Astrocyte (in vitro differentiated cells and primary cell): ENCODE measurements around the gene EBPL. TPM values are rescaled to one million over a fixed set of nuclear protein-coding genes. Genes with fewer than 3 reads are reported as not detected.

Source experiments
- DNase-seq: peaks from one replicate; pipeline ENCODE4 v3.0.0-alpha.2; 2010; ENCODE audit warnings: low read depth
- FAIRE-seq: peaks from 2 replicates; lab custom pipeline; 2011; peaks lifted over from hg19 to GRCh38; lab: Jason Lieb, UNC
- H2AFZ ChIP-seq: 2 replicates; pipeline ENCODE4 v1.6.0; 2012; ENCODE audit warnings: low read depth, low read length, inconsistent platforms
- H3K27ac ChIP-seq: 2 replicates; pipeline ENCODE4 v1.5.1; 2011; ENCODE audit warnings: low read depth, low read length, inconsistent platforms
- H3K27me3 ChIP-seq: 2 replicates; pipeline ENCODE4 v1.6.0; 2011; ENCODE audit warnings: low read length, inconsistent platforms; ENCODE audit not compliant: insufficient read depth
- H3K36me3 ChIP-seq: 2 replicates; pipeline ENCODE4 v1.5.1; 2011; ENCODE audit warnings: low read length, inconsistent platforms; ENCODE audit not compliant: insufficient read depth
- H3K4me1 ChIP-seq: 2 replicates; pipeline ENCODE4 v1.5.1; 2011; ENCODE audit warnings: low read length, inconsistent platforms; ENCODE audit not compliant: insufficient read depth
- H3K4me2 ChIP-seq: 2 replicates; pipeline ENCODE4 v1.6.0; 2012; ENCODE audit warnings: low read length, inconsistent platforms
- H3K4me3 ChIP-seq: 2 replicates; pipeline ENCODE4 v1.5.1; 2011; ENCODE audit warnings: low read depth, mild to moderate bottlenecking, low read length, inconsistent platforms; ENCODE audit not compliant: insufficient read depth
- H3K79me2 ChIP-seq: 2 replicates; pipeline ENCODE4 v1.6.0; 2012; ENCODE audit warnings: mild to moderate bottlenecking, low read length, inconsistent platforms; ENCODE audit not compliant: insufficient read depth
- H3K9ac ChIP-seq: 2 replicates; pipeline ENCODE4 v1.6.0; 2012; ENCODE audit warnings: mild to moderate bottlenecking, low read length, inconsistent platforms
- H3K9me3 ChIP-seq: 2 replicates; pipeline ENCODE4 v1.5.1; 2012; ENCODE audit warnings: low read depth, mild to moderate bottlenecking, low read length, inconsistent platforms; ENCODE audit not compliant: insufficient read depth
- H4K20me1 ChIP-seq: 2 replicates; pipeline ENCODE4 v1.6.0; 2012; ENCODE audit warnings: low read length, inconsistent platforms; ENCODE audit not compliant: insufficient read depth
- H3K27ac Mint-ChIP-seq: one replicate; pipeline ENCODE4 v1.8.0; 2021; ENCODE audit warnings: mild to moderate bottlenecking, mixed read lengths; ENCODE audit not compliant: unreplicated experiment
- H3K27me3 Mint-ChIP-seq: one replicate; pipeline ENCODE4 v1.8.0; 2021; ENCODE audit warnings: low read depth, mixed read lengths; ENCODE audit not compliant: unreplicated experiment
- H3K36me3 Mint-ChIP-seq: one replicate; pipeline ENCODE4 v1.8.0; 2021; ENCODE audit warnings: low read depth, mixed read lengths; ENCODE audit not compliant: unreplicated experiment
- H3K4me1 Mint-ChIP-seq: one replicate; pipeline ENCODE4 v1.8.0; 2021; ENCODE audit warnings: low read depth, mixed read lengths; ENCODE audit not compliant: unreplicated experiment
- H3K4me3 Mint-ChIP-seq: one replicate; pipeline ENCODE4 v1.8.0; 2021; ENCODE audit warnings: mild to moderate bottlenecking, moderate library complexity, mixed read lengths; ENCODE audit not compliant: unreplicated experiment
- H3K9me3 Mint-ChIP-seq: one replicate; pipeline ENCODE4 v1.8.0; 2021; ENCODE audit warnings: mild to moderate bottlenecking, mixed read lengths; ENCODE audit not compliant: unreplicated experiment
- EZH2 ChIP-seq: IDR thresholded peaks from 2 replicates; pipeline ENCODE4 v1.6.1; 2012; ENCODE audit warnings: mild to moderate bottlenecking, low read length, inconsistent platforms; ENCODE audit not compliant: insufficient read depth
- total RNA-seq: library from RNA; stranded (reverse); gene quantifications from 2 replicates; pipeline ENCODE4 v1.2.1, GENCODE V29; 2021
- TF ChIP-seq, protein P1 (sequence below): IDR thresholded peaks from 2 replicates; pipeline ENCODE4 v1.5.1; 2011; ENCODE audit warnings: low read depth, mild to moderate bottlenecking, inconsistent platforms, low read length, moderate library complexity; ENCODE audit not compliant: insufficient read depth

The EBPL gene
- total RNA-seq, 1 donor from 2014 or later, result 62.1 TPM

GRCh38 chr13:49622174-49622946 is 68.9 kb downstream of the EBPL start:
- Histone ChIP-seq H3K4me2 (no peak overlapping the region), H3K79me2 (no peaks in the 10 kb centered on the region), H3K4me1 (peaks cover 3% of the 10 kb centered on the region), H3K4me3 (no peak overlapping the region), H3K9ac (no peak overlapping the region), H4K20me1 (no peaks in the 10 kb centered on the region), H3K36me3 (no peaks in the 10 kb centered on the region), H2AFZ (no peak overlapping the region), H3K27ac (no peak overlapping the region), H3K9me3 (no peaks in the 10 kb centered on the region), H3K27me3 (no peaks in the 10 kb centered on the region)
- H3K9me3 Mint-ChIP-seq, result no peaks in the 10 kb centered on the region
- H3K27ac Mint-ChIP-seq, result no peak overlapping the region
- H3K4me1 Mint-ChIP-seq, result peaks cover 12% of the 10 kb centered on the region
- H3K4me3 Mint-ChIP-seq, result no peak overlapping the region
- no peak for FAIRE-seq
- no peaks in the 10 kb centered on the region for H3K36me3 Mint-ChIP-seq
- TF ChIP-seq EZH2, result no peak
- TF ChIP-seq, protein P1, sequence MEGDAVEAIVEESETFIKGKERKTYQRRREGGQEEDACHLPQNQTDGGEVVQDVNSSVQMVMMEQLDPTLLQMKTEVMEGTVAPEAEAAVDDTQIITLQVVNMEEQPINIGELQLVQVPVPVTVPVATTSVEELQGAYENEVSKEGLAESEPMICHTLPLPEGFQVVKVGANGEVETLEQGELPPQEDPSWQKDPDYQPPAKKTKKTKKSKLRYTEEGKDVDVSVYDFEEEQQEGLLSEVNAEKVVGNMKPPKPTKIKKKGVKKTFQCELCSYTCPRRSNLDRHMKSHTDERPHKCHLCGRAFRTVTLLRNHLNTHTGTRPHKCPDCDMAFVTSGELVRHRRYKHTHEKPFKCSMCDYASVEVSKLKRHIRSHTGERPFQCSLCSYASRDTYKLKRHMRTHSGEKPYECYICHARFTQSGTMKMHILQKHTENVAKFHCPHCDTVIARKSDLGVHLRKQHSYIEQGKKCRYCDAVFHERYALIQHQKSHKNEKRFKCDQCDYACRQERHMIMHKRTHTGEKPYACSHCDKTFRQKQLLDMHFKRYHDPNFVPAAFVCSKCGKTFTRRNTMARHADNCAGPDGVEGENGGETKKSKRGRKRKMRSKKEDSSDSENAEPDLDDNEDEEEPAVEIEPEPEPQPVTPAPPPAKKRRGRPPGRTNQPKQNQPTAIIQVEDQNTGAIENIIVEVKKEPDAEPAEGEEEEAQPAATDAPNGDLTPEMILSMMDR, result no peak
- DNase-seq, result no peak
- peaks cover 3% of the 10 kb centered on the region for H3K27me3 Mint-ChIP-seq

GRCh38 chr13:49620170-49620621 is 71.1 kb downstream of the EBPL start:
- peak overlapping the region; percentile 33 for H3K4me3 ChIP-seq
- H3K9me3 ChIP-seq, result no peaks in the 10 kb centered on the region
- TF ChIP-seq EZH2, result no peak
- TF ChIP-seq, protein P1, result no peak
- no peaks in the 10 kb centered on the region for H3K4me1 ChIP-seq
- H3K27ac ChIP-seq, result no peak overlapping the region
- no peak overlapping the region for H3K4me3 Mint-ChIP-seq
- H3K9ac ChIP-seq, result no peak overlapping the region
- H3K9me3 Mint-ChIP-seq, result no peaks in the 10 kb centered on the region
- H3K27me3 ChIP-seq, result no peaks in the 10 kb centered on the region
- DNase-seq (no peak), FAIRE-seq (no peak)
- peak overlapping the region; percentile 52 for H3K4me2 ChIP-seq
- H2AFZ ChIP-seq, result no peak overlapping the region
- no peaks in the 10 kb centered on the region for H4K20me1 ChIP-seq
- H3K36me3 Mint-ChIP-seq, result no peaks in the 10 kb centered on the region
- H3K4me1 Mint-ChIP-seq, result peaks cover 11% of the 10 kb centered on the region
- peaks cover 3% of the 10 kb centered on the region for H3K27me3 Mint-ChIP-seq
- H3K27ac Mint-ChIP-seq, result no peak overlapping the region
- H3K79me2 ChIP-seq, result no peaks in the 10 kb centered on the region
- no peaks in the 10 kb centered on the region for H3K36me3 ChIP-seq

- no peak overlapping the region for H3K27ac ChIP-seq
Observed at GRCh38 chr13:49616676-49617065, 74.6 kb downstream of the EBPL start.

More at GRCh38 chr13:49616676-49617065, 74.6 kb downstream of the EBPL start:
- Mint-ChIP-seq H3K4me3 (no peak overlapping the region), H3K36me3 (no peaks in the 10 kb centered on the region), H3K9me3 (no peaks in the 10 kb centered on the region), H3K27ac (peak overlapping the region; percentile 20), H3K27me3 (no peaks in the 10 kb centered on the region), H3K4me1 (peaks cover 11% of the 10 kb centered on the region)
- Histone ChIP-seq H3K27me3 (no peaks in the 10 kb centered on the region), H3K79me2 (no peaks in the 10 kb centered on the region), H2AFZ (no peak overlapping the region), H3K36me3 (no peaks in the 10 kb centered on the region), H3K9ac (no peak overlapping the region), H3K4me2 (no peak overlapping the region), H3K4me3 (no peak overlapping the region), H3K9me3 (no peaks in the 10 kb centered on the region), H3K4me1 (no peaks in the 10 kb centered on the region), H4K20me1 (no peaks in the 10 kb centered on the region)
- TF ChIP-seq EZH2, result no peak
- FAIRE-seq, result no peak
- no peak for DNase-seq
